Measurements from ENCODE around the gene IL31RA.
"Not testable (repeated sequence)": the region's sequence is repeated elsewhere in the genome, so short reads cannot be mapped to it uniquely, and the experiment has no call there.

DNA sequence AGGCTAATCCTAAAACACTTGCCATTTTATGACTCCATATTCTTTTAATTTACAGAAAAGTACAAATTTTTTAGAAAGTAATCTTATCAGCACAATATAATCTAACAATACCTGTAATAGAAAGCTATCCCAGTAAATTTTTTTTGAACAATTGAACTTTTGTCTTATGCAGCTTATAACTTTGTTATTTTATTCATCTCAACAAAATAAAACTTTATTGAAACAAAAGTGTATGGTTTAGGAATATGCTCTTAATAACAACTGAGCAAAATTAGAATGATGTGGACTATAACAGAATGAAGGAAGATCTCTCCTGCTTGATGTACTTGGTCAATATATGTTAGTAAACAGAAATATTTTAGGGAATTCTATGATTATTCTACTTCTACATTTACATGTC is 86.4 kb downstream of the IL31RA start:
- TF ChIP-seq ZFP3 (CRISPR knock-in tag; IDR thresholded peaks at IDR 0.05); ZNF565 (CRISPR knock-in tag; conservative IDR thresholded peaks at IDR 0.05; ENCODE audit: low read depth); ZNF70 (CRISPR knock-in tag; IDR thresholded peaks at IDR 0.05); TOX (CRISPR knock-in tag; IDR thresholded peaks at IDR 0.05; ENCODE audit: borderline replicate concordance); ZFP30 (CRISPR knock-in tag; IDR thresholded peaks at IDR 0.05); PPARA (CRISPR knock-in tag; IDR thresholded peaks at IDR 0.05; ENCODE audit: borderline replicate concordance); ISL1 (CRISPR knock-in tag; IDR thresholded peaks at IDR 0.05); ARNTL (CRISPR knock-in tag; IDR thresholded peaks at IDR 0.05; ENCODE audit: borderline replicate concordance, low read depth): not testable (repeated sequence)
- TF ChIP-seq, protein P1, sequence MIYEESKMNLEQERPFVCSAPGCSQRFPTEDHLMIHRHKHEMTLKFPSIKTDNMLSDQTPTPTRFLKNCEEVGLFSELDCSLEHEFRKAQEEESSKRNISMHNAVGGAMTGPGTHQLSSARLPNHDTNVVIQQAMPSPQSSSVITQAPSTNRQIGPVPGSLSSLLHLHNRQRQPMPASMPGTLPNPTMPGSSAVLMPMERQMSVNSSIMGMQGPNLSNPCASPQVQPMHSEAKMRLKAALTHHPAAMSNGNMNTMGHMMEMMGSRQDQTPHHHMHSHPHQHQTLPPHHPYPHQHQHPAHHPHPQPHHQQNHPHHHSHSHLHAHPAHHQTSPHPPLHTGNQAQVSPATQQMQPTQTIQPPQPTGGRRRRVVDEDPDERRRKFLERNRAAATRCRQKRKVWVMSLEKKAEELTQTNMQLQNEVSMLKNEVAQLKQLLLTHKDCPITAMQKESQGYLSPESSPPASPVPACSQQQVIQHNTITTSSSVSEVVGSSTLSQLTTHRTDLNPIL (CRISPR knock-in tag; IDR thresholded peaks at IDR 0.05; ENCODE audit: low read depth), result not testable (repeated sequence)
- TF ChIP-seq, protein P2, sequence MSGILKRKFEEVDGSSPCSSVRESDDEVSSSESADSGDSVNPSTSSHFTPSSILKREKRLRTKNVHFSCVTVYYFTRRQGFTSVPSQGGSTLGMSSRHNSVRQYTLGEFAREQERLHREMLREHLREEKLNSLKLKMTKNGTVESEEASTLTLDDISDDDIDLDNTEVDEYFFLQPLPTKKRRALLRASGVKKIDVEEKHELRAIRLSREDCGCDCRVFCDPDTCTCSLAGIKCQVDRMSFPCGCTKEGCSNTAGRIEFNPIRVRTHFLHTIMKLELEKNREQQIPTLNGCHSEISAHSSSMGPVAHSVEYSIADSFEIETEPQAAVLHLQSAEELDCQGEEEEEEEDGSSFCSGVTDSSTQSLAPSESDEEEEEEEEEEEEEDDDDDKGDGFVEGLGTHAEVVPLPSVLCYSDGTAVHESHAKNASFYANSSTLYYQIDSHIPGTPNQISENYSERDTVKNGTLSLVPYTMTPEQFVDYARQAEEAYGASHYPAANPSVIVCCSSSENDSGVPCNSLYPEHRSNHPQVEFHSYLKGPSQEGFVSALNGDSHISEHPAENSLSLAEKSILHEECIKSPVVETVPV (CRISPR knock-in tag; IDR thresholded peaks at IDR 0.05), result not testable (repeated sequence)
- TF ChIP-seq, protein P3, sequence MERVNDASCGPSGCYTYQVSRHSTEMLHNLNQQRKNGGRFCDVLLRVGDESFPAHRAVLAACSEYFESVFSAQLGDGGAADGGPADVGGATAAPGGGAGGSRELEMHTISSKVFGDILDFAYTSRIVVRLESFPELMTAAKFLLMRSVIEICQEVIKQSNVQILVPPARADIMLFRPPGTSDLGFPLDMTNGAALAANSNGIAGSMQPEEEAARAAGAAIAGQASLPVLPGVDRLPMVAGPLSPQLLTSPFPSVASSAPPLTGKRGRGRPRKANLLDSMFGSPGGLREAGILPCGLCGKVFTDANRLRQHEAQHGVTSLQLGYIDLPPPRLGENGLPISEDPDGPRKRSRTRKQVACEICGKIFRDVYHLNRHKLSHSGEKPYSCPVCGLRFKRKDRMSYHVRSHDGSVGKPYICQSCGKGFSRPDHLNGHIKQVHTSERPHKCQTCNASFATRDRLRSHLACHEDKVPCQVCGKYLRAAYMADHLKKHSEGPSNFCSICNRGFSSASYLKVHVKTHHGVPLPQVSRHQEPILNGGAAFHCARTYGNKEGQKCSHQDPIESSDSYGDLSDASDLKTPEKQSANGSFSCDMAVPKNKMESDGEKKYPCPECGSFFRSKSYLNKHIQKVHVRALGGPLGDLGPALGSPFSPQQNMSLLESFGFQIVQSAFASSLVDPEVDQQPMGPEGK (CRISPR knock-in tag; IDR thresholded peaks at IDR 0.05; ENCODE audit: borderline replicate concordance), result not testable (repeated sequence)
